Measurements from ENCODE around the gene ADCY1. TPM values are rescaled to one million over a fixed set of nuclear protein-coding genes. Genes with fewer than 3 reads are reported as not detected.
"Not testable (repeated sequence)": the region's sequence is repeated elsewhere in the genome, so short reads cannot be mapped to it uniquely, and the experiment has no call there.

ADCY1 gene
- total RNA-seq, 1 experiment from 2014 or later: not detected

DNA sequence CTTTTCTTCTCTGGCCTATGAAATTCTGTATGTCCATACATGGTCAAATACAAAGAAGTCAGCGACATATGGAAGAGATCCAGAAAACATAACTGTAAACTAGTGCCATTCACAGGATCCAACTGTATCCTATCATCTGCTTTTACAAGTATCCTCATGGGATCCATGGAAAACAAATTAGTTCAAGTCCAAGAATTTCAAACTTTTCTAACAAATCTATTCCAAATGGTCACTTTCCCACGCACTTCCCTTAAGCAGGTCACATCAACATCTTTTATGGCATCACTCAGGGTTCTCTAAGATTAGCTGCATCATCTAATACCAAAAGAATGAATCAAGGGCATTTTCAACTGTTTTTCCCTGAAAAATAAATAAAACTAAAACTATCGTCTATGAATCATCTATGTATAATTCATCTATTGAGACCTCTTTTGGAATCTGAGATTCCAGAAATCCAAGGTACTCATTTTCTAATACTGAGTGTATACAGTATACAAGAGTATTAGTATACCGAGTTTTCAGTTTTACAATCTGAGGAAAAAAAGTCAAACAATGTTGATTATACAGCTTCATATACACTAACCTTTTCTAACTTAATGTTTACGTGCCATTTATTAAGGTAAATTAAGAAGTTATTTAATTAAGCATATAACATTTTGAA lies 187.5 kb downstream of the ADCY1 start:
- H3K9me3 ChIP-seq (ENCODE audit: low read length); H3K27ac ChIP-seq (ENCODE audit: low read length); H3K9ac ChIP-seq (ENCODE audit: low read length); H3K36me3 ChIP-seq (ENCODE audit: insufficient read depth, low read length); H4K20me1 ChIP-seq (ENCODE audit: insufficient read depth, low read depth, low read length); DNase-seq; H2AFZ ChIP-seq (ENCODE audit: low read length); H3K9me2 ChIP-seq (replicated peaks; ENCODE audit: insufficient read depth, low read length); H3K4me1 ChIP-seq (ENCODE audit: low read length); H3K4me3 ChIP-seq (ENCODE audit: low read length); H3K27me3 ChIP-seq (ENCODE audit: low read length); H3K4me2 ChIP-seq (ENCODE audit: low read depth, low read length, poor library complexity, severe bottlenecking): not testable (repeated sequence)
- peaks cover 54% of the 10 kb centered on the region for H3K79me2 ChIP-seq (ENCODE audit: low read length)

DNA sequence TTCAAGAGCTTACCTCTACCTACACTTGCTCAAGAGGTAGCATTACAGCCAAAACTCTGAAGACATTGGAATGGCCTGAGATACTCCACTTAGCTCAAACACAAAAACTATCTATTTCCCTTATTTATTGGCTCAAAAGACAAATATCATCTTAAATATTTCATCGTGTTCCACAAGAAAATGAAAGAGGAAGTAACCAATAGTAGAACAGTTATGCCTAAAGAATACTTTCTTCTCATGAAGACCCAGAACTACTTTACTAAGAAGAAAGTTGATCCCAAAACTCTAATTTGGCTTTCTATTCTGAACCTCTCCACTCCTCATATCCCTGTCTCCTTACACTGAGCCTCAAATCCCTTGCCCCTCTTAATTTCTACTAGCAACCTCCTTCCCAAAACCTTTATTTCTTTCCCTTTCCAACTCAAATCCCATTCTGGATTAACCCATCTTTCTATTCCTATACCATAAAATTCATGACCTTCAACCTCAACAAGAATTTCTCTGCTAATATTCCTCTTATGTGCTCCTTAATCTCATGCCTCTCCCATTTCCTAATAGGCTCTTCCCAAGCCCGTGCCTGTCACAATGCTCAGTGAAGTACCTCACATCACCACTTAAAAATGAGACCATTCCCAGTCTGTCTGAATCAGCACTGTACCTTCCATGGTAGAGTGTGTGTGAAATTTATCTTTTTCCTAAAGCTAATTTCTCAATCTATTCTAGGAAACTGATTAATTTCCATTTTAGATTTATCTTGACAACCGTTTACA lies 188.2 kb downstream of the ADCY1 start:
- H2AFZ ChIP-seq (ENCODE audit: low read length): not testable (repeated sequence)
- peak overlapping the region; percentile 53 for H3K4me2 ChIP-seq (ENCODE audit: low read depth, low read length, poor library complexity, severe bottlenecking)

DNA sequence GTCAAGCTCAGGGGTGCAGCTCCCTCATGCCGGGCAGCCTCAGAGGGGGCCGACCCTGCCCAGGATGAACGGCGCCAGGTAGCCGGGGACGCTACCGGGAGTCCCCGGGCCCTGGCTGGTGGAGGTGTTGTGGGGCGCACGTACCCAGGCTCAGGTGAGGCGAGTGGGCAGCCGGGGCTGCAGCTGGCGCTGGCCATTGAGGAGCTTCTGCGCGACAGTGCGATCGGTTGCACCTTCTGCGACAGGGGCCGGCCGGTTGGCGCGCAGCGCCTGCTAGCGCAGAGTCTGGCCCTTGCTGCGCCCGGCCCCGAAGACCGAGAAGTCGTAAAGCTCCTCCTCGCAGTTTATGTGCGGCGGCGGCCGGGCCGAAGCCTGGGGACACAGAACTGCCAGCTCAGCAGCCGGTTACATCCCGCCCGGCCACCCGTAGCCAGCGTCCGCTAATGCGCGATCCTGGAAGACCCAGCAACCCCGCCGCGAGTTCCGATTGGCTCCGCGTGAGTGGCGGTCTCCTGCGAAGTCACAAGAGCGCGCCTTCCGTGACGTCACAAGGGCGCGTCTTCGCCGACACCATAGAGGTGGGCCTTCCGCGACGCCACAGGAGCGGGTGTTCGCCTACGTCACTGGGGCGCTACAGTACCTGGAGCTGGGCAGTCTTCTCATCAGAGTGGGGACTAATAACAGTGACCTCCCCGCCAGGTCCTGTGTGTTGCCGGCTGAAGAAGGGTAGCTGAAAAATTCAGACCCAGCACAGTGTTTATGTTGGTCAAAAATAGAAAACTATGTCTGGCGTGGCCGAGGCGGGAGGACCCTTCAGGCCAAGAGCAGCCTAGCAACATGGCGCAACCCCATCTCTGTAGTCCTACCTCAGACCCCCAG lies 194.6 kb downstream of the ADCY1 start:
- DNase-seq: peak; percentile 99
- peaks cover 15% of the 10 kb centered on the region for H3K4me1 ChIP-seq (ENCODE audit: low read length)
- peak overlapping the region; percentile 43; the same call in 1 of the 2 replicates for H2AFZ ChIP-seq (ENCODE audit: low read length)
- H3K9me2 ChIP-seq (replicated peaks; ENCODE audit: insufficient read depth, low read length); H3K36me3 ChIP-seq (ENCODE audit: insufficient read depth, low read length); H4K20me1 ChIP-seq (ENCODE audit: insufficient read depth, low read depth, low read length); H3K9me3 ChIP-seq (ENCODE audit: low read length); H3K27me3 ChIP-seq (ENCODE audit: low read length): not testable (repeated sequence)
- H3K4me2 ChIP-seq (ENCODE audit: low read depth, low read length, poor library complexity, severe bottlenecking): peak overlapping the region; percentile 76
- H3K9ac ChIP-seq (ENCODE audit: low read length): peak overlapping the region; percentile 91
- H3K79me2 ChIP-seq (ENCODE audit: low read length): peaks cover 46% of the 10 kb centered on the region
- peak overlapping the region; percentile 47; the same call in 1 of the 2 replicates for H3K27ac ChIP-seq (ENCODE audit: low read length)
- H3K4me3 ChIP-seq (ENCODE audit: low read length): peak overlapping the region; percentile 93

More for the DNA sequence above, 188.2 kb downstream of the ADCY1 start:
- H3K36me3 ChIP-seq (ENCODE audit: insufficient read depth, low read length); H3K27me3 ChIP-seq (ENCODE audit: low read length); H3K9me2 ChIP-seq (replicated peaks; ENCODE audit: insufficient read depth, low read length); H3K9me3 ChIP-seq (ENCODE audit: low read length); H4K20me1 ChIP-seq (ENCODE audit: insufficient read depth, low read depth, low read length); H3K27ac ChIP-seq (ENCODE audit: low read length); H3K9ac ChIP-seq (ENCODE audit: low read length); DNase-seq: not testable (repeated sequence)
- Histone ChIP-seq H3K4me1 (ENCODE audit: low read length) (peaks cover 11% of the 10 kb centered on the region), H3K4me3 (ENCODE audit: low read length) (0 out of 2 replicates have a peak overlapping the region, but pooled peaks have one; percentile 2), H3K79me2 (ENCODE audit: low read length) (peaks cover 60% of the 10 kb centered on the region)

DNA sequence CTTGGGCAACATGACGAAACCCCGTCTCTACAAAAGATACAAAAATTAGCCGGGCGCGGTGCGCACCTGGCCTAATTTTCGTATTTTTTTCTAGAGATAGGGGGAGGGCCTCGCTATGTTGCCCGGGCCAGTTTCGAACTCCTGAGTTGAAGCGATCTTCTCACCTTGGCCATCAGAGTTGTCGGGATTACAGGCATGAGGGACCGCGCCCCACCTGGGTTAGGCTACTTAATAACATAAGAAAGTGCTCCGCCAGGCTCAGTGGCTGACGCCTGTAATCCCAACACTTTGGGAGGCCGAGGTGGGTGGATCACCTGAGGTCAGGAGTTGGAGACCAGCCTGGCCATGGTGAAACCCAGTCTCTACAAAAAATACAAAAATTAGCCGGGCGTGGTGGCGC lies 195.5 kb downstream of the ADCY1 start:
- H3K9me3 ChIP-seq (ENCODE audit: low read length); H4K20me1 ChIP-seq (ENCODE audit: insufficient read depth, low read depth, low read length); H3K27ac ChIP-seq (ENCODE audit: low read length); H3K36me3 ChIP-seq (ENCODE audit: insufficient read depth, low read length); DNase-seq; H3K9me2 ChIP-seq (replicated peaks; ENCODE audit: insufficient read depth, low read length); H2AFZ ChIP-seq (ENCODE audit: low read length); H3K27me3 ChIP-seq (ENCODE audit: low read length): not testable (repeated sequence)
- Histone ChIP-seq H3K4me1 (ENCODE audit: low read length) (peaks cover 15% of the 10 kb centered on the region), H3K79me2 (ENCODE audit: low read length) (peaks cover 41% of the 10 kb centered on the region), H3K9ac (ENCODE audit: low read length) (peak overlapping the region; percentile 91), H3K4me3 (ENCODE audit: low read length) (peak overlapping the region; percentile 93), H3K4me2 (ENCODE audit: low read depth, low read length, poor library complexity, severe bottlenecking) (peak overlapping the region; percentile 76)

Small RNA genes lying within 50 kb of the gene (small RNA-seq; reads per million reads assigned to genes)
- not detected for gene AC073325.2

Measured in Karpas-422 (cell line).